IMR-90 (cell line): ENCODE measurements around the gene MLANA. TPM values are rescaled to one million over a fixed set of nuclear protein-coding genes. Genes with fewer than 3 reads are reported as not detected.

Experiments
- ATAC-seq: fragments of 200-7000 bp; cut with Tn5 transposase; 2 replicates; pipeline ENCODE4 v1.9.1; 2020; ENCODE audit warnings: low read depth, mild to moderate bottlenecking, moderate library complexity
- BruUV-seq: library from RNA; stranded (reverse); fragments of 400-500 nt; replicated peaks from 2 replicates; lab custom pipeline; 2021; lab: Mats Ljungman, UMichigan
- CTCF ChIA-PET: fragments of 300-600 bp; formaldehyde crosslinking; extraction: SDS; loops from one replicate; lab custom pipeline; 2021; ENCODE audit warnings: antibody characterized with exemption; lab: Yijun Ruan, JAX
- POLR2A ChIA-PET: fragments of 300-600 bp; sonication (Branson Sonifier 250); formaldehyde crosslinking; loops from one replicate; lab custom pipeline; 2022; ENCODE audit warnings: antibody characterized with exemption; ENCODE audit not compliant: unreplicated experiment; lab: Charles Lee
- DNase-seq: peaks from one replicate; pipeline ENCODE4 v3.0.0; 2013
- H2AFZ ChIP-seq: replicated peaks from 2 replicates; pipeline ENCODE3; 2013; ENCODE audit warnings: low read length, mild to moderate bottlenecking; ENCODE audit not compliant: poor library complexity
- H2AK5ac ChIP-seq: 2 replicates; pipeline ENCODE4 v1.6.1; 2013; ENCODE audit warnings: low read depth, low read length, inconsistent platforms
- H2AK9ac ChIP-seq: replicated peaks from 2 replicates; pipeline ENCODE3; 2013; ENCODE audit warnings: mild to moderate bottlenecking, low read depth, low read length, moderate library complexity; ENCODE audit not compliant: poor library complexity
- H2BK120ac ChIP-seq: 2 replicates; pipeline ENCODE4 v1.6.1; 2013; ENCODE audit warnings: low read depth, low read length, inconsistent platforms
- H2BK15ac ChIP-seq: 3 replicates; pipeline ENCODE4 v1.6.1; 2013; ENCODE audit warnings: low read depth, low read length, inconsistent platforms
- H2BK20ac ChIP-seq: 2 replicates; pipeline ENCODE4 v1.6.1; 2013; ENCODE audit warnings: low read depth, mild to moderate bottlenecking, inconsistent platforms, low read length, moderate library complexity
- H2BK5ac ChIP-seq: 2 replicates; pipeline ENCODE4 v1.6.1; 2013; ENCODE audit warnings: mild to moderate bottlenecking, low read depth, low read length, inconsistent platforms; ENCODE audit not compliant: poor library complexity, severe bottlenecking
- H3K14ac ChIP-seq: replicated peaks from 2 replicates; pipeline ENCODE4 v1.6.1; 2013; ENCODE audit warnings: low read depth, low read length, inconsistent platforms
- H3K18ac ChIP-seq: 2 replicates; pipeline ENCODE4 v1.6.1; 2013; ENCODE audit warnings: low read depth, low read length, control low read depth
- H3K23ac ChIP-seq: 2 replicates; pipeline ENCODE4 v1.6.1; 2013; ENCODE audit warnings: low read depth, low read length, inconsistent platforms
- H3K27ac ChIP-seq: 2 replicates; pipeline ENCODE4 v1.5.1; 2013; ENCODE audit warnings: mild to moderate bottlenecking, control low read depth, low read length; ENCODE audit not compliant: insufficient read depth
- H3K27me3 ChIP-seq: 2 replicates; pipeline ENCODE4 v1.6.1; 2013; ENCODE audit warnings: low read length; ENCODE audit not compliant: control insufficient read depth, insufficient read depth
- H3K36me3 ChIP-seq: 2 replicates; pipeline ENCODE4 v1.6.1; 2013; ENCODE audit warnings: low read length, mixed read lengths; ENCODE audit not compliant: control insufficient read depth, insufficient read depth
- H3K4ac ChIP-seq: 2 replicates; pipeline ENCODE4 v1.6.1; 2013; ENCODE audit warnings: low read depth, low read length, inconsistent platforms
- H3K4me1 ChIP-seq: 2 replicates; pipeline ENCODE4 v1.6.1; 2013; ENCODE audit warnings: low read length, mixed read lengths; ENCODE audit not compliant: control insufficient read depth, insufficient read depth
- H3K4me2 ChIP-seq: 2 replicates; pipeline ENCODE4 v1.6.1; 2013; ENCODE audit warnings: low read depth, mild to moderate bottlenecking, control low read depth, low read length, moderate library complexity
- H3K4me3 ChIP-seq: 2 replicates; pipeline ENCODE4 v1.5.1; 2013; ENCODE audit warnings: low read depth, mild to moderate bottlenecking, control low read depth, low read length, moderate library complexity; ENCODE audit not compliant: insufficient read depth
- H3K56ac ChIP-seq: 2 replicates; pipeline ENCODE4 v1.6.1; 2013; ENCODE audit warnings: low read length, inconsistent platforms; ENCODE audit not compliant: insufficient read depth; ENCODE audit errors: extremely low read depth
- H3K79me1 ChIP-seq, 2 experiments: 2 replicates each; pipeline ENCODE4 v1.6.1; 2013; ENCODE audit warnings: low read length in 2 of 2, inconsistent platforms in 1 of 2, low read depth in 1 of 2
- H3K9ac ChIP-seq: 2 replicates; pipeline ENCODE4 v1.6.1; 2013; ENCODE audit warnings: low read depth, low read length, control low read depth
- H3K9me1 ChIP-seq: 2 replicates; pipeline ENCODE4 v1.6.1; 2013; ENCODE audit warnings: low read length, inconsistent platforms; ENCODE audit not compliant: insufficient read depth
- H3K9me3 ChIP-seq: 2 replicates; pipeline ENCODE4 v1.6.1; 2013; ENCODE audit warnings: low read length; ENCODE audit not compliant: control insufficient read depth, insufficient read depth
- H4K20me1 ChIP-seq: 2 replicates; pipeline ENCODE4 v1.6.1; 2013; ENCODE audit warnings: low read length, inconsistent platforms; ENCODE audit not compliant: insufficient read depth
- H4K5ac ChIP-seq: 2 replicates; pipeline ENCODE4 v1.6.1; 2013; ENCODE audit warnings: mild to moderate bottlenecking, low read depth, low read length, control low read depth
- H4K8ac ChIP-seq, 2 experiments: 2 replicates each; pipeline ENCODE4 v1.6.1; 2013; ENCODE audit warnings: low read depth in 2 of 2, low read length in 2 of 2, control low read depth in 1 of 2, inconsistent platforms in 1 of 2
- H4K91ac ChIP-seq: 2 replicates; pipeline ENCODE4 v1.6.1; 2013; ENCODE audit warnings: low read depth, low read length, inconsistent platforms; ENCODE audit not compliant: insufficient read depth
- CHD1 ChIP-seq: IDR thresholded peaks from 2 replicates; pipeline ENCODE4 v1.6.1; 2012; ENCODE audit warnings: low read depth, low read length, improper control_type of control experiment
- MAFK ChIP-seq: IDR thresholded peaks from 2 replicates; pipeline ENCODE4 v1.6.1; 2012; ENCODE audit warnings: low read depth, low read length, improper control_type of control experiment
- MXI1 ChIP-seq: IDR thresholded peaks from 2 replicates; pipeline ENCODE4 v1.6.1; 2012; ENCODE audit warnings: low read depth, mild to moderate bottlenecking, low read length, moderate library complexity, borderline replicate concordance
- NFE2L2 ChIP-seq: fragments of 150-350 bp; IDR thresholded peaks from 2 replicates; pipeline ENCODE4 v1.6.1; 2016; ENCODE audit warnings: low read depth, mild to moderate bottlenecking, low read length
- POLR2A ChIP-seq: IDR thresholded peaks from 2 replicates; pipeline ENCODE4 v1.6.1; 2012; ENCODE audit warnings: mild to moderate bottlenecking, low read depth, low read length
- RAD21 ChIP-seq: IDR thresholded peaks from 2 replicates; pipeline ENCODE4 v1.6.1; 2012; ENCODE audit warnings: low read length, improper control_type of control experiment
- USF2 ChIP-seq: fragments of 150-350 bp; IDR thresholded peaks from 2 replicates; pipeline ENCODE4 v1.6.1; 2017; ENCODE audit warnings: mild to moderate bottlenecking, antibody characterized with exemption, low read length, low read depth
- WGBS, 2 experiments: methylation state at CpG; one replicate each; pipeline versions ENCODE4 v1.1.5 to v1.1.7; 2013; ENCODE audit warnings: missing lambda C conversion rate in 2 of 2; ENCODE audit not compliant: insufficient read length in 1 of 2; ENCODE audit errors: extremely low coverage in 2 of 2; 5-methylcytosine and 5-hydroxymethylcytosine counted together
- dilution Hi-C: fragments of 300-500 bp; cut with HindIII; formaldehyde crosslinking; loops from one replicate; pipeline ENCODE4 v1.14.3; 2018; ENCODE audit warnings: low sequenced_read_pairs; ENCODE audit not compliant: unreplicated experiment
- in situ Hi-C: fragments of 300-500 bp; cut with MboI; formaldehyde crosslinking; loops from 3 replicates; pipeline ENCODE4 v1.14.3; 2019; ENCODE audit warnings: low sequenced_read_pairs, inconsistent platforms, mixed read lengths
- intact Hi-C: fragments of 100-400 bp; cut with micrococcal nuclease; formaldehyde crosslinking; loops from 2 replicates; pipeline ENCODE4 v1.10.0; 2022
- polyA plus RNA-seq, 3 experiments: library from polyadenylated mRNA; depleted of rRNA; stranded (reverse); fragments of >200 nt; gene quantifications; 2 replicates each; pipeline ENCODE4 v1.2.3, GENCODE V29; 2012; ENCODE audit warnings: low replicate concordance in 1 of 3
- total RNA-seq: library from RNA; depleted of rRNA; stranded (reverse); fragments of >200 nt; gene quantifications from 2 replicates; pipeline ENCODE4 v1.2.3, GENCODE V29; 2012
- TF ChIP-seq, protein P1 (sequence below): fragments of 150-350 bp; IDR thresholded peaks from 2 replicates; pipeline ENCODE4 v1.6.1; 2016; ENCODE audit warnings: low read depth, mild to moderate bottlenecking, low read length, moderate library complexity, borderline replicate concordance

MLANA gene
- total and polyA plus RNA-seq, 2 of the 4 experiments (the other 2 are of a cell fraction) = not detected

DNA sequence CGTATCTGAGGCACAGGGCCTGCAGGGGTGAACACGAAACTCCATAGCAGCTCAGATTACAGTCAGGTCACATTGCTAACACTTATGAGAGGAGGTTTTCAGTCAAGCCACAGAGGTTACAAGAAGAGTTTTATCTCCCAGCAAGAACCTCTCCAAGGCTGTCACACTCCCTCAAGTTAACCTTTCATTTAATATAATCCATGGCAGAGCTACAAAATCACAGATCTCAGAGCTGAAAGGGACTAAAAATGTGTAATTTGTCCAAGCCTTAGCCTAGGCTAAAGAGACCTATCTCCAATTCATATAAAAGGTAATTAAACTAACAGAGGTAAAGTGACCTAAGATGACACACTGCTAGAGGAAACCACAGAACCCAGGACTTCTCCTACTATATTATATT lies 57.2 kb downstream of the MLANA start:
- Histone ChIP-seq H4K5ac (no peak overlapping the region), H2AK9ac (no peak overlapping the region), H3K9ac (no peak overlapping the region), H3K18ac (no peak overlapping the region), H3K4ac (no peak overlapping the region), H3K27ac (no peak overlapping the region), H3K36me3 (no peaks in the 10 kb centered on the region), H3K9me3 (no peaks in the 10 kb centered on the region), H4K91ac (no peak overlapping the region), H2BK20ac (no peak overlapping the region), H3K4me3 (no peak overlapping the region), H2BK5ac (no peak overlapping the region), H3K79me1 (peaks cover 7 to 8% of the 10 kb centered on the region in 2 experiments; a peak in 2 of 4 replicates), H3K27me3 (no peaks in the 10 kb centered on the region), H2AK5ac (no peak overlapping the region), H4K20me1 (peaks cover 2% of the 10 kb centered on the region; the same call in 1 of the 2 replicates), H3K23ac (no peak overlapping the region), H2AFZ (no peak overlapping the region), H3K9me1 (0 out of 2 replicates have a peak, but pooled peaks cover under 1% of the 10 kb centered on the region), H2BK15ac (no peak overlapping the region), H3K4me2 (no peak overlapping the region), H4K8ac (no peak overlapping the region), H3K14ac (no peak overlapping the region), H3K56ac (no peak overlapping the region), H3K4me1 (0 out of 2 replicates have a peak, but pooled peaks cover 1% of the 10 kb centered on the region), H2BK120ac (no peak overlapping the region)
- no peak for TF ChIP-seq MXI1
- TF ChIP-seq CHD1 = no peak
- no peak for TF ChIP-seq POLR2A
- no peak for TF ChIP-seq USF2
- TF ChIP-seq, protein P1, sequence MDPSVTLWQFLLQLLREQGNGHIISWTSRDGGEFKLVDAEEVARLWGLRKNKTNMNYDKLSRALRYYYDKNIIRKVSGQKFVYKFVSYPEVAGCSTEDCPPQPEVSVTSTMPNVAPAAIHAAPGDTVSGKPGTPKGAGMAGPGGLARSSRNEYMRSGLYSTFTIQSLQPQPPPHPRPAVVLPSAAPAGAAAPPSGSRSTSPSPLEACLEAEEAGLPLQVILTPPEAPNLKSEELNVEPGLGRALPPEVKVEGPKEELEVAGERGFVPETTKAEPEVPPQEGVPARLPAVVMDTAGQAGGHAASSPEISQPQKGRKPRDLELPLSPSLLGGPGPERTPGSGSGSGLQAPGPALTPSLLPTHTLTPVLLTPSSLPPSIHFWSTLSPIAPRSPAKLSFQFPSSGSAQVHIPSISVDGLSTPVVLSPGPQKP = no peak
- TF ChIP-seq RAD21 = no peak
- TF ChIP-seq MAFK = no peak
- TF ChIP-seq NFE2L2 = no peak
- no TSS peak for BruUV-seq
- intact Hi-C loops = loop anchor here (5.0 kb wide), 1 partner anchor 36 kb away; no protein-coding TSS in a partner anchor
- ATAC-seq (no peak), DNase-seq (no peak)
- CTCF ChIA-PET = no interaction called here
- WGBS, 2 experiments = no CpG with 5 or more reads among the region's 2 CpGs
- in situ Hi-C loops = no loop called here
- dilution Hi-C loops = no loop called here
- POLR2A ChIA-PET = interaction anchor here (0.6 kb wide), 1 partner anchor 1671 kb away, joined by 4 read pairs; no protein-coding TSS in a partner anchor
